ENCODE data around the gene LCN1.
"Not testable (repeated sequence)": the region's sequence is repeated elsewhere in the genome, so short reads cannot be mapped to it uniquely, and the experiment has no call there.

The LCN1 gene

GRCh38 chr9:135549478-135550343 lies 28.5 kb downstream of the LCN1 start:
- not testable (repeated sequence) for DNase-seq

GRCh38 chr9:135550344-135550918 lies 29.2 kb downstream of the LCN1 start:
- DNase-seq, result no peak

- no peak for DNase-seq
These were observed 29.8 kb downstream of the LCN1 start for GRCh38 chr9:135551031-135551430.

- DNase-seq, result no peak
These were observed 30.2 kb downstream of the LCN1 start for GRCh38 chr9:135551456-135551855.

GRCh38 chr9:135552021-135552697 lies 30.9 kb downstream of the LCN1 start:
- no peak for DNase-seq

- no peak for DNase-seq
These were observed 31.5 kb downstream of the LCN1 start for GRCh38 chr9:135552698-135553171.

GRCh38 chr9:135554718-135555117 lies 33.5 kb downstream of the LCN1 start:
- no peak for DNase-seq

- no peak for DNase-seq
These were observed 34.0 kb downstream of the LCN1 start for GRCh38 chr9:135555203-135555602.

- no peak for DNase-seq
These were observed 34.7 kb downstream of the LCN1 start for GRCh38 chr9:135555910-135556309.

- DNase-seq, result no peak
These were observed 38.4 kb downstream of the LCN1 start for GRCh38 chr9:135559606-135560005.

GRCh38 chr9:135561391-135562234 lies 40.4 kb downstream of the LCN1 start, which contains the start of gene PAEP:
PAEP (plus strand) TSS chr9:135561756.
- DNase-seq, result no peak

GRCh38 chr9:135562235-135562745 lies 41.0 kb downstream of the LCN1 start:
- no peak for DNase-seq

GRCh38 chr9:135563039-135563476 lies 41.8 kb downstream of the LCN1 start:
- no peak for DNase-seq

- no peak for DNase-seq
These were observed 42.6 kb downstream of the LCN1 start for GRCh38 chr9:135563858-135564257.

- no peak for DNase-seq
These were observed 43.9 kb downstream of the LCN1 start for GRCh38 chr9:135565141-135565628.

GRCh38 chr9:135565636-135566035 lies 44.4 kb downstream of the LCN1 start:
- DNase-seq, result no peak

GRCh38 chr9:135566552-135566951 lies 45.3 kb downstream of the LCN1 start:
- DNase-seq, result no peak

- DNase-seq, result no peak
These were observed 46.1 kb downstream of the LCN1 start for GRCh38 chr9:135567311-135567710.

GRCh38 chr9:135568026-135568425 lies 46.8 kb downstream of the LCN1 start:
- DNase-seq, result no peak

- no peak for DNase-seq
These were observed 49.2 kb downstream of the LCN1 start for GRCh38 chr9:135570456-135570855.

- DNase-seq, result no peak
These were observed 51.0 kb downstream of the LCN1 start for GRCh38 chr9:135572233-135572632.

GRCh38 chr9:135573124-135573523 lies 51.9 kb downstream of the LCN1 start:
- DNase-seq, result no peak
